ENCODE results near the gene CDH23. TPM values are rescaled to one million over a fixed set of nuclear protein-coding genes. Genes with fewer than 3 reads are reported as not detected.

Gene CDH23
- total and polyA plus RNA-seq, 9 of the 15 experiments (the other 6 are each of a cell fraction or from before 2014, with no cell fraction given): 0.18 to 1.2 (median 0.47) TPM

GRCh38 chr10:71569775-71570588 lies 173.3 kb downstream of the CDH23 start (continued):
- no peak for TF ChIP-seq STAT5A (IDR thresholded peaks at IDR 0.05; ENCODE audit: borderline replicate concordance, low read length)
- TF ChIP-seq, protein P1, sequence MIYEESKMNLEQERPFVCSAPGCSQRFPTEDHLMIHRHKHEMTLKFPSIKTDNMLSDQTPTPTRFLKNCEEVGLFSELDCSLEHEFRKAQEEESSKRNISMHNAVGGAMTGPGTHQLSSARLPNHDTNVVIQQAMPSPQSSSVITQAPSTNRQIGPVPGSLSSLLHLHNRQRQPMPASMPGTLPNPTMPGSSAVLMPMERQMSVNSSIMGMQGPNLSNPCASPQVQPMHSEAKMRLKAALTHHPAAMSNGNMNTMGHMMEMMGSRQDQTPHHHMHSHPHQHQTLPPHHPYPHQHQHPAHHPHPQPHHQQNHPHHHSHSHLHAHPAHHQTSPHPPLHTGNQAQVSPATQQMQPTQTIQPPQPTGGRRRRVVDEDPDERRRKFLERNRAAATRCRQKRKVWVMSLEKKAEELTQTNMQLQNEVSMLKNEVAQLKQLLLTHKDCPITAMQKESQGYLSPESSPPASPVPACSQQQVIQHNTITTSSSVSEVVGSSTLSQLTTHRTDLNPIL (CRISPR knock-in tag; IDR thresholded peaks at IDR 0.05): no peak
- TF ChIP-seq CREB1 (IDR thresholded peaks at IDR 0.05): no peak
- no peak for TF ChIP-seq CREB1 (CRISPR knock-in tag; IDR thresholded peaks at IDR 0.05)
- TF ChIP-seq ZNF253 (CRISPR knock-in tag; conservative IDR thresholded peaks at IDR 0.05): no peak
- no peak for TF ChIP-seq ZNF197 (CRISPR knock-in tag; IDR thresholded peaks at IDR 0.05; ENCODE audit: low read depth)
- TF ChIP-seq VEZF1 (CRISPR knock-in tag; IDR thresholded peaks at IDR 0.05): 0 out of 2 replicates have a peak, but pooled peaks have one; percentile 10
- no peak for TF ChIP-seq DLX4 (CRISPR knock-in tag; IDR thresholded peaks at IDR 0.05)
- TF ChIP-seq TCF7L2 (IDR thresholded peaks at IDR 0.05; ENCODE audit: low read depth, low read length): no peak
- TF ChIP-seq MTA1 (IDR thresholded peaks at IDR 0.05; ENCODE audit: borderline replicate concordance): no peak
- TF ChIP-seq XRCC5 (IDR thresholded peaks at IDR 0.05; ENCODE audit: low read depth, low read length): peak; percentile 84
- no peak for TF ChIP-seq SMAD1 (IDR thresholded peaks at IDR 0.05; ENCODE audit: low read depth, low read length, partially characterized antibody)
- TF ChIP-seq ZNF586 (CRISPR knock-in tag; conservative IDR thresholded peaks at IDR 0.05): no peak
- TF ChIP-seq CUX1 (CRISPR knock-in tag; IDR thresholded peaks at IDR 0.05): no peak
- peak; percentile 87 for TF ChIP-seq RAD21 (CRISPR knock-in tag; conservative IDR thresholded peaks at IDR 0.05 in 1 of 2, IDR thresholded peaks at IDR 0.05 in 1 of 2)
- TF ChIP-seq ID3 (CRISPR knock-in tag; IDR thresholded peaks at IDR 0.05): no peak
- TF ChIP-seq ID3 (tag; IDR thresholded peaks at IDR 0.05): 0 out of 2 replicates have a peak, but pooled peaks have one; percentile 27
- TF ChIP-seq SNRNP70 (optimal IDR thresholded peaks at IDR 0.05; ENCODE audit: low read depth, low read length): no peak
